HG02610 (cell line): Measurements from ENCODE around the gene HELB.

Source experiments
- ATAC-seq: cut with Tn5 transposase; IDR thresholded peaks from one replicate; pipeline ENCODE4 v1.9.1; 2021; ENCODE audit warnings: mild to moderate bottlenecking, moderate library complexity; ENCODE audit not compliant: unreplicated experiment

HELB gene

DNA sequence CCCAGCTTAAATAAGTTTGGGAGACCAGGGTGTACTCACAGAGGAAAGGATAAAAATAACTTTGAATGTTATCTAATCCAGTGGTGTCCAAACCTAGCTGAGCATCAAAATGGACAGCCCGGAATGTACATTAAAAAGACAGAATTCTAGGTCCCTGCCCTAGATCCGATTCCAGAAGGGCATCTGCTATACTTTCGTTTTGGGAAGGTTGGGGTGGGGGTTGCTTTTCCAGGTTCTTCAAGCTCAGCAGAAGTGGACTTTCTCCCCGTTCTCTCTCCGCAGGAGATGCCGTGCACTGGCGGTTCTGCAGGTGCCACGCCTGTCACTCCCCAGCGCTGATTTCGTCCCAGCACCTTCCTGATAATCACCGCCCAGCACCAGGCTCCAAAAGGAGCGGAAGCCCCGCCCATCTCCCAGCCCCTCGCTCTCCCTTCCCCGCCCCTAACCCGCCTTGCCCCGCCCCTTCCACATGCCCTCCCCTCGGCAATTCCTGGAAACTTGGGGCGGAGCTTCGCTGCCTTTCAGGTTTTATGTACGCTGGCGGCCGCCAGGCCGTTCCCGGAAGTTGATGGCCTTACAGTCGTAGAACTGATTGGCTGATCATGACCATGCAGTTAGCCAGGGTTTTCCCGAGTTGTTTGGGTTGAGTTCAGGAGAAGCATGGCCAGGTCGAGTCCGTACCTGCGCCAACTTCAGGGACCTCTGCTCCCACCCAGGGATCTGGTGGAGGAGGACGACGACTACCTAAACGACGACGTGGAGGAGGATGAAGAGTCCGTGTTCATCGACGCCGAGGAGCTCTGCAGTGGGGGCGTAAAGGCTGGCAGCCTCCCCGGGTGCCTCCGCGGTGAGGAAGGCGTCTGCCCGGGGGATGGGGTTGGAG, at the start of gene HELB:
HELB (plus strand) TSS at position 550 of the 883 bp plus-strand sequence; CDS start at position 661, 111 bp downstream.
- ATAC-seq = peak; percentile 94

DNA sequence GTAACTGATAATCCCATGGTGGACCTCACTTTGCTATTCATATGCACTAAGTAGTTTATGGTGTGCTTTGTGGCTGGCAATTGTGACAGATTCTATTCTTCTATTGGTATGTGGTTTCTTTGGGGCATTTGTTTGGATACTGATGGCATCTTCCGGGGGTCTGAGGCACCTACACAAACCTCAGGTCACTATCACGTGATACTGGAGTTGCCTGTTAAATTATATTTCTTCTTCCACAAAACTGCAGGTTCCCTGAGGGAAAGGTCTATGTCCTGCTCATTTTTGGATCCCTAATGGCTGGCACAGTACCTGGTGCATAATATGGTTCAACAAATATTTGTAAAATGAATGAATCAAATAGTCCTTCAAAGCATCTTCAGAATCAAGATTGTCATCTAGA, 49.5 kb upstream of the HELB start:
- ATAC-seq = no peak

DNA sequence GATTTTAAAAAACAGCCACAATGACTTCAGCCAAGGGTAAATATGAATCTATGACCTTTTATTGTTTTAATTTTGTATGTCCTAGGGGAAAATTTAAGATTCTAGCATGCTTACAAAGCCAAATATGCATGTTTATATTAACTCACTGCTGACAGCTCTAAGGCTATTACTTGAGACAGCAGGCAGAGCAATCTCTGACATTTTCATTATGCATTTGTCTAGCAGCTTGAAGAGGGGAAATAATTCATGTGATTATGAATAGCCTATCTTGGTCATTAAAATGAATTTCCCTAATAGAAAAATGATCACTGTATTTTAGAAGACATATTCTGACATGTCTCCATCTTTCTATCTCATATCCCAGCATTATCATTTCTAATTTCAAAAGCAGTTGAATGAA, 46.6 kb upstream of the HELB start:
- ATAC-seq = no peak

DNA sequence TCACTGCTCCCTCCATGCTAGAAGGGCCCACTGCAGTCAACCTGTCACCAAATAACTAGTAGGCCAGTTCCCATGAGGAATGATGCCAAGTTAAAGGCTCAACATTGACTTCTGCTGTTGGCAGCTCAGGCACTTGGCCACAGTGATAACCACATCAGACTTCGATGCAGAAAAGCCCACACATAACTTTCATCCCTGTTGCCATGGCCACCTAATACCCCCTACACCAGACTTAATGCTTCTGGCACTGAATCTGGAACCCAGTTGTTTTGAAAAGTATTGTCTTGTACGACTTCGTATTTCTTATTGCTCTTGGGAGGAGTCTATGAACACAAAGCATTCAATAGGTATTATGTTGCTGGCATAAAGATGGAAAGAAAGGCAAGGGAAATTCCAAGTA, 44.3 kb upstream of the HELB start:
- ATAC-seq = no peak

DNA sequence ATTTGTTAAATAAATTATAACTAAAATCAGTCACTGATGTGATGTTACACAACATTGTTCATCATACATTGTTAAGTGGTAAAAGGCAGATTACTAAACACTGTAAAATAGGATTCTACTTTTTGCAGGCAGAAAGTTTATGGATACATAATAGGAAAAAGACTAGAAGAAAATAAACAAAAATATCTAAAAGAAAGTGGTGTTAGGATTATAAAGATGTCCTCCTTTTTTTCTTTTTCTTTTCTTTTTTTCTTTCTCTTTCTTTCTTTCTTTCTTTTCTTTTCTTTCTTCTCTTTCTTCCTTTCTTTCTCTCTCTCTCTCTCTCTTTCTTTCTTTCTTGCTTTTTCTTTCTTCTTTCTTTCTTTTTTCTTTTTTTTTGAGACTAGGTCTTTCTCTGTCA, 39.6 kb upstream of the HELB start:
- ATAC-seq = no peak

DNA sequence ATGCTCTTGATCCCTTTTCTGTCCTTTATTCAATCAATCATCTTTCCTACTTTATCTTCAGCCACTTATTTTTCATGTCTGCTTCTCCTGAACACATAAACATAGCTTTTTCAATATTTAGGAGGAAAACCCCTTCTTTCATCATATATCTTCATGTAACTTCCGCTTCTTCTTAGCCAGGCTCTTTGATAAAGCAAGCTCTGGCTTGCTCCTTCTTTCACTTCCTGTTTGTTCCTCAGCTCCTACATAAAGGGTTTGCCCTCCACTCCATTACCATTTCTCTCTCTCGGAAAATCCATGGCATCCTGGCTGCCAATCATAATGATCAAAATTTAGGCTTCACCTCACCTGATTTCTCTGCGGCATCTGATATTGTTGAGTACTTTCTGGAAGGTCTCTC, 33.7 kb upstream of the HELB start:
- ATAC-seq = peak; percentile 53

DNA sequence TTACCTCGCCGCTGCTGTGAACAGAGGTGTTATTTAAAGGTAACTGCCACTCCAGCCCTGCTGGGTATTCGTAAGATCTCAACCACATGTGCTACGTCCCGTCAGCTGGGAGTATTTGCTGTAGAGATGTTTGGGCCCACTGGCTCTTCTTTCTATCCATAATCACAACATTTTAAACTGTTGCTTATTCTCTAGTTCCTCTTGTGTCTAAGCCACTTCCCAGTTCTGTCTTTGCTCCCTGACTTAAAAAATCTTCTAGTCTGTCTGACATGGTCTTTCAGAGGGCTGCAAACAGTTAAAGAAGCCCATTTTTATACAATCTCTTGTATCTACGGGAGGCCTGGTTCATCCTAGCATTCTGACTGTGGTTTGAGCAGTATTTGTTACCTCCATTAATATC, 33.2 kb upstream of the HELB start:
- no peak for ATAC-seq

DNA sequence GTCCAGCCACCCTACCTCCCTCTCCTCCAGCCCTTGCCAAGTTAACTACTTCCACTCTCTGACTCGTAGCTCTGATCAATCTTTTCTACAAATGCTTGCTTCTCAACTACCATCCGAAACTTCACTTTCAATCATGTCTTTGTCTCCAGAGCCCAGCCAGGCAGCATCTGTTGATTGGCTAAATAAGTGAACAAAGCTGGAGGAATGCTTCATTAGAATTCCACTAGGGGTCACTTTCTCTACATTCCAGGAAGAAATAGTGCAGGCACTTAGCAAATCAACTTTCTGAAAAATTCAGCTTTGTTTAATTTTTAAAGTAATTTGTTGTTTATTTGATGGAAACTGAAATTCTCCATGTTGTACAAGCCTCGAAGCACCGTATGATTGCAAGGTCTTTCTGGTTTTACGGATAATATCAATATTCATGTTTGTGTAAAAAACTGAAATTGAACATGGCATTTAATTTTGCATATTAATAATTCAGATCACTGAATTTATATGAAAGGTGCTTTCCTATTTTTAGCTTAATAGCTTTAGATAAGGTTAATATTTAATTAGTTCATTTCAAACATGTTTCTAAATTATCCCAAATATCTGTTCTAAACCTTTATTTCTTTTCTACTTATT, 32.4 kb upstream of the HELB start:
- ATAC-seq = no peak

DNA sequence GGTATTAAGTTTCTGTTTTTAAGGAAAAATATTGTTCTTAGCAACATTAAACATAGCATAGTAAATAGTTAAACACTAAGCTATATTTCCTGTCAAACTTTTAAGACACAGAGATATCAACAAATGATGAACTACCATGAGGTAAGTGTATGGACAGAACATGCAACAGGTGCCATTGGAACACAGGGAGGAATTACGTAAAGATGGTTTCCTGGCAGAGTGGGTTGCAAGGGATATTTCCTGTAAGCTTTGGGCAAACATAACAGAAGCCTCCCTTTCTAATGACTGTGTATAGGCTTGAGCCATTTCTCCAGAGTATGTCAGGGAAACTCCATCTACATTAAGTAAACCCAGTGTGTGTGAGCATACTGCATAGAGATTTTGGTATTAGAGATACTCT, 31.7 kb upstream of the HELB start:
- no peak for ATAC-seq

DNA sequence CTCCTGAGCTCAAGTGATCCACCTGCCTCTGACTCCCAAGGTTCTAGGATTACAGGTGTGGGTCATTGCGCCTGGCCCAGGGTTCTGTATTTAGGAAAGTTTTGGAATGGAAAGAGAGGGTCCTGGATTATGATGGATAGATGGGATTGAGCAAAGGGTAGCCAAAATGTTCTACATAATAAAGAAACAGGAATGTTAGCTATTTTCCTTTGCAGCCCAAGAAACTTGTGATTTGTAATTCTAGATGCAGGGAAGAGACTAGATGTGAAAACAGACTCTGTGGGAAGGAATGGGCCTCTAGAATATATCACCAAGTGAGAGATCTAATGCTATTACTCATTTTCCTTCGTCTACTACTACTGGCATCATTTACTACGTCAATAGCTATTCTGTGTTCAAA, 29.6 kb upstream of the HELB start:
- no peak for ATAC-seq

DNA sequence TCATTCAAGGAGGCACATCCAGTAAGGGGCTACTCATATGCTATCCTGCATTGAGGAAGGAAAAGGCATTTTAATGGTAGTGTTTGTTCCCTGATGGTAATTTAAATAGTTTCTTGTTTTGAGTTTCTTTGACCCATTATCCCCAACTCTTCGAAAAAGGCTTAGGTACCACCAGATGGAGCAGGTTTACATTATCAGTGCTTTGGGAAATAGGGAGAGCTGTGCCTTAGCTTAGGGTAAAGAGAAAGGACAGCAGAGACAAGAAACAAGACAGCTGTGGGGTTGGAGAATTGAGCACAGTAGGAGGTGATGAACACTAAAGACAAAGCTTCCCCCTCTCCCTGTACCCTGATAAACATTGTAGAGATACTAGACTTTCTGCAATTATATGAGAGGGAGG, 29.1 kb upstream of the HELB start:
- no peak for ATAC-seq

DNA sequence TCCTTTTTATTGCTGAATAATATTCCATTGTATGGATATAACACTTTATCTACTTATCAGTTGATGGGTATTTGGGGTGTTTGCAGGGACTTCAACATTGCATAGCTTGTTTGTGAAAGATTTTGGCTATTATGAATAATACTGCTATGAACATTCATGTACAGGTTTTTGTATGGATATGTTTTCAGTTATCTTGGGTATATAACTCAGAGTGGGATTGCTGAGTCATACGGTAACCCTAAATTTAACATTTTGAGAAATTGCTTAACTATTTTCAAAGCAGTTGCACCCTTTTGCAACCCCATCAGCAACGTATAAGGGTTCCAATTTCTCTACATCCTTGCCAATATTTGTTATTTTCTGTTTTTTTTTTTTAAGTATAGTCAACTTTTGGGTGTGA, 27.3 kb upstream of the HELB start:
- peak; percentile 86 for ATAC-seq

DNA sequence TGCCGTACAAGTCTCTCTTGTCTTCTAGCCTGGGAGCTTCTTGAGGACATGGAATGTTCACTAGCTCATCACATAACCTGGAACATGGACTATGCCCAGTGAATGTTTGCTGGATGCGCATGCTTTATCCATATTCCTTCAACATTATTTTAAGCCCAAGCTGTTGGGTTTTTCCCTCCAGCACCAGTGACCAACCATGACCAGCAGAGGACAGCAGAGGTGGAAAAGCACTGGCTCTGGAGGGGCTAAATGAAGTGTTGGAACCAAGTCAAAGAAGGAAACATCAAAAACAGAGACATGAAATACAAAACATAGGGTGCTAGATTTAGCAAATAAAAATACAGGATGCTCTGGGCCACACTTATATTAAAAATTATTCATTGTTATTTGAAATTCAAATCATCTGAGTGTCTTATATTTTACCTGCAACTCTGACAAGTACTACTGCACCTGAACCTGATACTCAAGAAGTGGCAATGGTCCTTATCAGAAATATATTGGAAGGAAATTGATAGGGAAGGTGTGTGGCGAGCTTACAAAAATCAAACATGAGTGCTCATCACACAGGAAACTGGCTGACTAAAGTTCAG, 23.1 kb upstream of the HELB start:
- ATAC-seq = no peak

DNA sequence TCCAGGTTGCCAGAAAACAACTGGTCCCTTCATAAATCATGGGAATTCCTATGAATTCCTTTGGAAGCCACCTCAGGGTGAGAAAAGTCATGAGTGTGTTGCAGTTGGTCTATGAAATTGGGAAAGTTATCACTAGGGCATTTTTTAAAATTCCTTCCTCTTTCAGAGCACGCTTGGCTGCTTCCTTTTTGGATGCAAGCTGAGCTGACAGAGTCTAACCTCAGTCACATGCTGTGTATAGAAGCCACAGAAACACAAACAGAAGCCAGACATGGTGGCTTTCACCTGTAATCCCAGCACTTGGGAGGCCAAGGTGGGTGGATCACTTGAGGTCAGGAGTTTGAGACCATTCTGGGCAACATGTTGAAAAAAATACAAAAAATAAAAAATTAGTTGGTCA, 21.7 kb upstream of the HELB start:
- no peak for ATAC-seq

DNA sequence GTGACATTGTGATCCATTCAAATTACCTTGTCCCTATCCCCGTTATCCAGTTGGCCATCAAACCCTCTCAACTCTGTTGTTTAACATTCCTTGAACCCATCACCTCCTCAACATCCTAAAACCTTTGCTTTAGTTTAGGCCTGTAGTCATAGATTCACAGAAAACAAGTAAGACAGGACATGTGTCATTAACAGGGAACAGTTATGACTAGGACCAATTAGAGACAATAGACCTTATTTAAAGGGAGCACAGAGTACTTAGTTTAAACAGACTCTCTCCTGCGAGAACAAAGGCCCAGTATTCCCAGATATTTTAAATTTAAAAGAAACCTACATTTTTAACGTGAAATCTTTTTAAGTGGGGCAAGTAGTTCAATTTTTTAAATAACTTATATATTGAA, 20.0 kb upstream of the HELB start:
- no peak for ATAC-seq

DNA sequence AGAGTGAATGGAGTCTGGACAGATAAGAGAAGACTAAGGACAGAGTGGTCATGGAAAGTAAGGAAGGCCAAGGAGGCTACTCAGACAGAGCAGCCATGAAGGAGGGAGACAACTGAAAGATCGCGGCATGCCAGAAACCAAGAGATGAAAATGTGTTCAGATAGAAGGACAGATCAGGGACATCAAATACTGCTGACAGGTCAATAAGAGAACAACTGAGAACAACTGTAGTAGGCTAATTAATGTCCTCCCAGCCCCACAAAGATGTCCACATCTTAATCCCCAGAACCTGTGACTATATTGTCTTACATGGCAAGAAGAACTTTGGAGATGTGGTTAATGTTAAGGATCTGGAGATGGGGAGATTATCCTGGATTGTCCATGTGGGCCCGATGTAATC, 15.0 kb upstream of the HELB start:
- ATAC-seq = no peak

DNA sequence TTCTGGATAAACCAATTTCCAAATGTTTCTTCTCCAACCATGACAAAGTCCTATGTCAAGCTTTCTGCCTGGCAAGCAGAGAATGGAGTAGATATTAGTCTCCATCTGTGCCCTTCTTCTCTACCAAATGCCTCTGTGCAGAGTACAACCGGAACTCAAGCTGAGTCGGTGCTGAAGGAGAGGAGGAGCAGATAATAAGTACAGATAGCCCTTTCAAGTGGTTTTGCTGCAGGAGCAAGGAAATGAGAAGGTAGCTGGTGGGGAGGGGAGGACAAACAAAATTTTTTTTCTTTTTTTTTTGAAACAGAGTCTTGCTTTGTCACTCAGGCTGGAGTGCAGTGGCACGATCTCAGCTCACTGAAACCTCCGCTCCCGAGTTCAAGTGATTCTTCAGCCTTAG, 14.2 kb upstream of the HELB start:
- no peak for ATAC-seq

DNA sequence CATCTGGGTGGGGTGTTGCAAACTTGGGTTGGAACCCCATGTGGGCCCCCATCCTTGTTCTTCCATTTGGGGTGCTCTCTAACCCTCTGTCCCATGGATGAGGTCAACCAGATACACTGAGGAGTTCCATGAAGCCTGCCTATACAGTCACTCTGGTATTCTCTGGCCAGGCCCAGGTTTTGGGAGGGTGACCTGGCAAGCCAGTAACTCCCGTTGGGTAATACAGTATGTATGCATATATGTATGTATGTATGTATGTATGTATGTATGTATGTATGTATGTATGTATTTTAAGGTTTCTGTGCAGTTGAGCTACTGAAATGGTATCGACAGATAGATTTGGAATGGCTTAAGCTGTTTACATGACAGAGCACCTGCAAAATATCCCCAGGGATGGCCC, 12.8 kb upstream of the HELB start:
- ATAC-seq = no peak

DNA sequence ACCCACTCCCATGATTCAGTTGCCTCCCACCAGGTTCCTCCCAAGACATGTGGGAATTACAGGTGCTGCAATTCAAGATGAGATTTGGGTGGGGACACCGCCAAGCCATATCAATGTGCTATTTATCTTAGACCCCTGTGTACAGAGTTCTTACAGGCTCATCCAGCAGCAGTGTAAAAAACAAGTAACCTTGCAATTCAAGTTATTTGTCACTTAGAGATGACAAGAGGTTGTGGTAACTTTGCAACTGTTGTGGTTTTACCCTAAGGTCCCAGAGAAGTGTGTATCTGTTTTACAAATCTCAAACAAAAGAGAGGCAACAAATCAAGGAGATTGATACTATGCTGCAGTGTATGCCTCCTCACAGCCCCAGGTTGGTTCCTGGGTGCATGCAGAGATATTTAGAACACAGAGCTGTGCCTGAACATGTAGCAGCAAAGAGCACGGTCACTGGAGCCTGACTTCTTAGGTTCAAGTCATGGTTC, 11.5 kb upstream of the HELB start:
- ATAC-seq = peak; percentile 65

DNA sequence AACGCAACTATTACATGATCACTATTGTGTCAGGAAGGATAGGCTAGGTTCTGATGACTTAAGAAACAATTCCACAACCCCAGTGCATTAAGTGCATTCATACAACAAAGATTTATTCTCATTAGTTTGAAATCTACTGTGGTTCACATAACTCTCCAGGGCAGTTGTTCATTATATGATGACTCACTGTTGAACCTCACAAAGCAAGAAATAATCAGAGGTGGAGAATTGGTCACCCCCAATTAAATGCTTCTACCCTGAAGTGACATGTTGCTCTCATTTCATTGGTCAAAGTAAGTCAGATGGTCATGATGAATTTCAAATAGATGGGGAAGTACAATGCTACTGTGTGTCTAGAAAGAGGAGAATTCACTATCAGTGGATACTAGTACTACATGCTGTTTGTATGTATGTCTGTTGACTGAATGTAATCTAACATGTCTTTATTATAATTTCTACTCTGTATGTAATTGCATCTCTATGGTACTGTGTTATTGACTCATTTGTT, 6.1 kb upstream of the HELB start:
- no peak for ATAC-seq

DNA sequence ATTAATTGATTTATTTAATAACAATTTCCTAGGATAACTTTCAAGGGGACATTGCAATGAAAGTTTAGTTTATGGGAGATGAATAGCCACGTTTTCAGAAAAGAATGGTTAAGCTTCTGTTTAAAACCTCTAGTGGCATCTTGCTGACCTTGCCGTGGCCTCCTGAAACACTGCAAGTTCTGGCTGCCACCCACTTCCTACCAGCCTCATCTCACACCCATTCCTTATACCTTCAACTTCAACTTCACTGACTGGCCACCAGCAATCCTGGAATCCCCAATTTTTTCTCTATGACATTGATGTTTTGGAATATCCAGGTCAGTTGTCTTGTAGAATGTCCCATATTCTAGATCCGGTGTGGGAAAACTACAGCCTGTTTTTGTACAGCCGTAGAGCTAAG, 5.2 kb upstream of the HELB start:
- no peak for ATAC-seq

DNA sequence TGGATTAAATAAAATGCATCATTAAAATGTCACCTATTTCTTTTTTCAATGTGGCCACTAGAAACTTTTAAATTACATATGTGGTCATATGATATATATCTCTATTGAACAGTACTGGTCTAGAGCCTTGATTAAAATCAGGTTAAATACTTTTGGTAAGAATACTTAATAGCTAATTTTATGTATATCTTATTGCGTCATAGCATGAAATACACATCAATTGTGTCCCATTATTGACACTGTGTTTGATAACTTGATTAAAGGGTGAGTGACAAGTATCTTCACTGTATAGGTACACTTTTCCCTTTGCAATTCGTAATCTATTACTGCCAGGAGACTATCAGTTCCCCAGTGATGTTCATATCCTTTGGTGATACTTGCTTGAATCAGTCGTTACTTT, 4.4 kb upstream of the HELB start:
- no peak for ATAC-seq
